GM18870 (cell line): ENCODE results near the gene CEMIP.

Experiments
- ATAC-seq: cut with Tn5 transposase; IDR thresholded peaks from one replicate; pipeline ENCODE4 v1.9.1; 2021; ENCODE audit warnings: moderate library complexity; ENCODE audit not compliant: unreplicated experiment

The CEMIP gene, protein sequence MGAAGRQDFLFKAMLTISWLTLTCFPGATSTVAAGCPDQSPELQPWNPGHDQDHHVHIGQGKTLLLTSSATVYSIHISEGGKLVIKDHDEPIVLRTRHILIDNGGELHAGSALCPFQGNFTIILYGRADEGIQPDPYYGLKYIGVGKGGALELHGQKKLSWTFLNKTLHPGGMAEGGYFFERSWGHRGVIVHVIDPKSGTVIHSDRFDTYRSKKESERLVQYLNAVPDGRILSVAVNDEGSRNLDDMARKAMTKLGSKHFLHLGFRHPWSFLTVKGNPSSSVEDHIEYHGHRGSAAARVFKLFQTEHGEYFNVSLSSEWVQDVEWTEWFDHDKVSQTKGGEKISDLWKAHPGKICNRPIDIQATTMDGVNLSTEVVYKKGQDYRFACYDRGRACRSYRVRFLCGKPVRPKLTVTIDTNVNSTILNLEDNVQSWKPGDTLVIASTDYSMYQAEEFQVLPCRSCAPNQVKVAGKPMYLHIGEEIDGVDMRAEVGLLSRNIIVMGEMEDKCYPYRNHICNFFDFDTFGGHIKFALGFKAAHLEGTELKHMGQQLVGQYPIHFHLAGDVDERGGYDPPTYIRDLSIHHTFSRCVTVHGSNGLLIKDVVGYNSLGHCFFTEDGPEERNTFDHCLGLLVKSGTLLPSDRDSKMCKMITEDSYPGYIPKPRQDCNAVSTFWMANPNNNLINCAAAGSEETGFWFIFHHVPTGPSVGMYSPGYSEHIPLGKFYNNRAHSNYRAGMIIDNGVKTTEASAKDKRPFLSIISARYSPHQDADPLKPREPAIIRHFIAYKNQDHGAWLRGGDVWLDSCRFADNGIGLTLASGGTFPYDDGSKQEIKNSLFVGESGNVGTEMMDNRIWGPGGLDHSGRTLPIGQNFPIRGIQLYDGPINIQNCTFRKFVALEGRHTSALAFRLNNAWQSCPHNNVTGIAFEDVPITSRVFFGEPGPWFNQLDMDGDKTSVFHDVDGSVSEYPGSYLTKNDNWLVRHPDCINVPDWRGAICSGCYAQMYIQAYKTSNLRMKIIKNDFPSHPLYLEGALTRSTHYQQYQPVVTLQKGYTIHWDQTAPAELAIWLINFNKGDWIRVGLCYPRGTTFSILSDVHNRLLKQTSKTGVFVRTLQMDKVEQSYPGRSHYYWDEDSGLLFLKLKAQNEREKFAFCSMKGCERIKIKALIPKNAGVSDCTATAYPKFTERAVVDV (N-terminal part only)

DNA sequence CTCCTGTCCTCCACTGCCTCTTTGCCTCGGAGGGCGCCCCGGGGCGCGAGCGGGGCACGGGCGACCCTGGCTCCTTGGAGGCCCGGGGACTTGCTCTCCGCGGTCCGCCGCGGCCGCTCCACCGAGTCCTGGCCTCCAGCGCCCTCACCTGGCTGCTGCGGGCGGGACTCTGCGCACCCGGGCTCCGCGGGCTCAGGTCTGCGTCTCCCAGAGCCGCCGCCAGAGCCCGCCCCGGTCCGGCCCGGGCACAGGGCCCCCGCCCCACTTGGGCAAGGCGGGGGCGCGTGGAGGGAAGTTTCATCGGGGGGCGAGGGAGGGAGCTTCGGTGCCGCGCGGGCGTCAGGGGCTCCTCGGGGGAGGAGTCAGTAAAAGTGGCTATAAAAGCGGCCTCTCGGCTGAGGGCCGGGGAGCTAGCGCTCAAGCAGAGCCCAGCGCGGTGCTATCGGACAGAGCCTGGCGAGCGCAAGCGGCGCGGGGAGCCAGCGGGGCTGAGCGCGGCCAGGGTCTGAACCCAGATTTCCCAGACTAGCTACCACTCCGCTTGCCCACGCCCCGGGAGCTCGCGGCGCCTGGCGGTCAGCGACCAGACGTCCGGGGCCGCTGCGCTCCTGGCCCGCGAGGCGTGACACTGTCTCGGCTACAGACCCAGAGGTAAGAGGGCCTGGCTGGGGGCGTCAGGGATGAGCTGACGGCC is at the start of gene CEMIP:
TSS of gene CEMIP (plus strand) at position 407 of the 694 bp plus-strand sequence. CDS start 94,510 bp downstream, outside the sequence.
- ATAC-seq: no peak

DNA sequence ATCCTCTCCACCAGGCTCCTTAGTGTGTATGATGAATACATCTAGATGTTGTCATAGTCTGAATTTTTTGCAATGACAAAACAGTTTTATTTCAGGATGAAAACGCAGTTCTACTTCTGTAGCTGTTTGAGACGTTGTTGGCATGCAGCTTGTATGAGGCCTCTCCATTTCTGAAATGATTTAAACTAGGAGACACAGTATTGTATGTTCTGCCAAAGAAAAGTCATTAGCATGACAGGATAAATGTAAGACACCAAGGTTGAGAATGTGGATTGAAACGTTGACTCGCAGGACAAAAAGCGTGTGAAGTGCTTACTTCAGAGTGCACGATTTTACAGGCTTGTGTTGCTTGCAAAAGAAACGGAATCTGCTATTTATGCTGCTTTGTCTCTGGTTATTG is 48.8 kb upstream of the CEMIP start:
- ATAC-seq: no peak

DNA sequence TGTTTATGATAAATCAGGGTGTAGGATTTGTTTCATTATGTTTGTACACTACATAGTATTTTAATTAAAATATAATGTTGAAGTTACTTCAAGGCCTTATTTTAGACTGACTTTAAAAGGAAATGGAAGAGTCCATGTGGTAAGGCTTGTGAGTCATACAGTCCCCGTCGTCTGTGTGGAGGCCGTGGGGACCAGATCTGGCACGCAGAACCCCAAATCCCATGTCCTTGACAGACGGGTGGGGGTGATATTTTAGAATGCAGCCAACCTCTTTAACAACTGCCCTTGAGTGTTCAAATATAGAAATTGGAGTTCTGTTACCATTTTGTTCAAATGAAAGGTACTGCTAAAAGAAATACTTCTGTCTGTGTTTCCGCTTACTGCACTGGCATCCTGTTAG is 48.2 kb upstream of the CEMIP start:
- ATAC-seq: no peak

DNA sequence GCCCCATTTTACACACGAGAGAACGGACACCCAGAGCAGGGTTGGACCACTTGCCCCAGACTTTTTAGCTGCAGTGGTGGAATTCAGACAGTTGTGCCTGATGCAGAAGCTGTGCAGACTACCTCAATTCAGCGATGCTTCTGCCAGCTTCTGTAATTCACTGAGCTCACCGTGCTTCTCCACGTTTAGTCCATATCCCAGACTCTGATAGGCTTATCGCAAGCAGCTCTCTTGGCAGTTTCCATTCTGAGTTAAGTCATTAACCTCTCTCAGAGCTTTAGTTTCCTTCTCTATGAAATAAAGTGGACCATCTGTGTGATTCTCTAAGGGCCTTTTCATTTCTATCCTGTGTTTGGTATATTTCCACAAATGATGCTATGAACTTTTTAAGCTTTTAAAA is 47.0 kb upstream of the CEMIP start:
- no peak for ATAC-seq

DNA sequence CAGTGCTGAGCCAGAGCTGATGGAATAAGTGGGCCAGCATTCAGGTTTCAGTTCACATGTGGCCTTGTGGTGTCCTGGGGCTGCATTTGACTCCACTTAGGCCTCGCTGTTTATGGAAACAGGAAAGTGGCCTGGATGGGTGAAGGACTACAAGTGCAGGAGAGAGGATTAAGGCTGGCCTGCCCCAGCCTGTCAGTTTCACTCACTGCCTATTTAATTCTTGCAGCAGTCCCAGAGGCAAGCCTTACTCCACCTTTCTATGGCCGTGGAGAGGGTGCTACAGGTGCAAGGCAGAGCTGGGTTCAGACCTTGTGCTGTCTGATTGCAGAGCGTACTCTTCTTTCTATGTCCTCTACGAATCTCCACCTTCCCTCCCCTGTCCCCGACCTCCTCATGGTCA is 46.4 kb upstream of the CEMIP start:
- no peak for ATAC-seq

DNA sequence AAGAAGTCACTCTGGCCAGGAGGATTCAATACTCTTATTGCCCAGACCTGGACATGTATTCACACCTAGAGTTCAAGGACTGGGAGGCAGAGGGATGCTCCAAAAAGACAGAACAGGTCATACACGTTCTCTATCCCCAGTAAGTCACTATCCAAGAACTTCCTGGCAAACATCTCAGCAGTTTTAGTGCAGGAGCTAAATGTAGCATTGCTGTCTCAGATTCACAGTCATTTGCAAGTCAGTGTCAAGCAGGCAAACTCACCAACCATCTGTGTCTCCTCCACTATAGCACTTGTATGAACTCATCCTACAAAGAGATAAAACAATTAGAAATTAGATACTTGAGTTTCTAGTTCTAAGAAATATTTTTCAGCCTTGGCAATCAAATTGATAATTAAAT is 45.7 kb upstream of the CEMIP start:
- no peak for ATAC-seq

DNA sequence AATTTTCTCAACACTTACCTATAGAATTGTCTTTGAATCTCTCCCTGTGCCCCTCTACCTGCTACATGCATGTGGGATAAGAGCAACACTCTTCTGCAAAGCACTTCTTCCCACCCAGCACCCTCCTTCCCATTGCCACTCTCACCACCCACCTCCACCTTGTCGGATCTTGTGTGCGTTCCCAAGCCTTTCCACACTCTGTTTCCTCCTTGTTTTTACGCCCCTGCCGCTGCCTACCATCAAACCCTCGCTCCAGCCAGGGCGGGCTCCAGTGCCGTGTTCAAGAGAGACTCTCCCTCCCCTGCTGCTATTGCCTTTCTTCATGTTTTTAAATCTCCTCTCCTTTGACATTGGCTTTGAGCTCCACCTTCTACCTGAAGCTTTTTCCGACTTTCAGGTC is 43.8 kb upstream of the CEMIP start:
- no peak for ATAC-seq

DNA sequence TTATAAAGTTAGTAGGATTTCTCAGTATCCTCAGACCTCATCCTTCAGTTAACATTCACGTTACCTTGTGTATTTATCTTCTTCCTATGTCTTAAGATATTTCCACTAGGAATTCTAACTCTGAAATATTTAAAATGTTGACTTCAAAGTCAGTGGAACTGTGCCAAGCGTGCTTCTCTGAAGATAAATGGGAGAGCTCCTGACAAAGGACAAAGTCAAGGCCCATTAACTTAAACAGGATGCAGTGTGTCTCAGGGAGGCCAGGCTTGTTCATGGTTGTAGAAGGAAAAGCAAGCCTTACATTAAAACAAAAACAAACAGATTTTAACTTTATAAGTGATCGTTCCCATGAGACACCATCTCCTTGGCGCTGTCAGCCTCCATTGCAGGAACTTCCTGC is 42.6 kb upstream of the CEMIP start:
- ATAC-seq: no peak

DNA sequence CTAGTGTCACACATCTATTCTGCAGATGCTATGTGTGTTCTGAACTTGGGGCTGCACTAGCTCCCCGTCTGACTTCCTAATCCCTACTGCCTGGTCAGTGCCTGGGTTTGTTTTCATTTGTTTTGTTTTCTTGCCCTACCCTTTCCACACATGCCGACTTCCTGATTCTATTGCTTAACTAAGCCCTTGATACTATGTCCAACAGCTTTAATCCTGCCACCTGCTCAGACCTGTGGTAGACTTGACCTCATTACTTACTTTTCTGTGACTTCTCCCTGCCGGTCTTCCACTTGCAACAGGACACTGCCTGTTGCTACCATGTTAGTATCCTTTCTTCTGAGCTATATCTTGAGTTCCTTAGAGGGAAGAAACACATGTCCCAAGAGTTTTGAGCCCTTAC is 39.3 kb upstream of the CEMIP start:
- no peak for ATAC-seq

DNA sequence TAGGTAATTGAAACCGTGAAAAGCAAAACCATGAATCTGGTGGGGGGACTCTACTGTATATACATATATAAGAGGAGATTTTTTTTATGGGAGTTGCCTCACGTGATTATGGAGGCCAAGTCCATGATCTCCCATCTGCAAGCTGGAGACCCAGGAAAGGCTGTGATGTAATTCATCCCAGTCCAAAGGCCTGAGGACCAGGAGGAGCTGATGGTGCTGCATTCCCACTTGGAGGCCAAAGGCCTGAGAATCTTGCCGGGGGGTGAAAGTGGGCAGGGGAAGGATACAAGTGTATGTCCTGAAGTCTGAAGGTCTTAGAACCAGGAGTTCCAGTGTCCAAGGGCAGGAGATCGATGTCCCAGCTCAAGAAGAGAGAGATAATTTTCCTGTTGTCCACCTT is 37.1 kb upstream of the CEMIP start:
- ATAC-seq: no peak

DNA sequence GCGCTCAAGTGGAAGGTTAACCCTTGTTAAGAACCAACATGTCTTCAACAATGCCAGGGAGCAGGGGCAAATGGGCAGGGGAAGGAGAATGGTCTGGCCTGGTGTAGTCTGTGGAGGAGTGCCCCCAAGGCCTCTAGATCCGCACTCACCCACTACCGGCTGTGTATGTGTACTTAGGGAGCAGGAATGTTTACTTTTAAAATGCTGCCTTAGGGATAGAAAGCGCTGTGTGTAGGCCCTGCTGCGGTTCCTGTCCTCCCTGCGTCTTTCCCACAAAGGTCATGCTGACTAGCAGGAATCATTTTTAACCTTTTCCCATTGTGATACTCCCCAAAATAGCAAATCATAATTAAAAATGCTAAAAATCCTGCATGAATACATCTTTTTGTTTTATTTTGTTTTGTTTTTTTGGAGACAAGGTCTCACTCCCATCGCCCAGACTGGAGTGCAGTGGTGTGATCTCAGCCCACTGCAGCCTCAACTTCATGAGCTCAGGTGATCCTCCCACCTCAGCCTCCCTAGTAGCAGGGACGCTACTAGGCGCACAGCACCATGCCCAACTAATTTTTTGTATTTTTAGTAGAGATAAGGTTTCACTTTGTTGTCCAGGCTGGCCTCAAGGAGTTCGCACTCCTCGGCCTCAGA is 35.9 kb upstream of the CEMIP start:
- ATAC-seq: no peak

DNA sequence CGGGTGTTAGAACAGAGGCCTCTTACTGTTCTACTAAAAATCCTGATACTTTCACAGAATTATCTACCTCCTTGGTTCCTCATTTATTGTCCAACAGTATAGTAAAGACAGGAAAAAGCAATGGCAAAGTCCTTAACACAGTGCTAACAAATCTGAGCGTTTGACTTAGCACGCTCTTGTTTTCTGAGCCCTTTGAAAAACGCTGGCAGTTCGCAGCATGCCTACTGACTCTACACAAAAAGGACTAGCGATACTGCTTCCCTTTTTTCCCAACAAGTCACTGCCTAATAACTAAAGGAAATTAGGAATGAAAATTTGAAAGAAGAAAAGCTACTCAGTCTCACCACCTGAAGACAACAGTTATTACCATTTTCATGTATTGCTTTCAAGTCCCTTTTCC is 34.8 kb upstream of the CEMIP start:
- ATAC-seq: no peak

DNA sequence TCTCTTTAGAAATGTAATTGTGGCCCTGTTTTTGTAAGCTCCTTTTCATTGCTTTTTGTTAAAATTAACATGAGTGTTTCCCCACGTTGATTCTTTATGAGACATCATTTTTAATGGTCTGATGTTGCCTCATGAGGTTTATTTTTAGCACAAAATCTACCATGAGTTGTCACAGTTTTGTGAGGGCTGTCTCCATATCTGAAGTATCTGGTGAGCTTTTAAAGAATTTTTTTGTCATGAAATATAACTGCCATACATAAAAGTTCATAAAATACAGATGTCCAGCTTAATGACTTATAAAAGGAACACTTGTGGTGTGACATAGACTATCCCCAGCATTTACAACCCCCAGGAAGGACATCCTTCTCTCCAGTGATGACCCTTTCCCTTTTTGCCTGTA is 34.3 kb upstream of the CEMIP start:
- ATAC-seq: no peak

DNA sequence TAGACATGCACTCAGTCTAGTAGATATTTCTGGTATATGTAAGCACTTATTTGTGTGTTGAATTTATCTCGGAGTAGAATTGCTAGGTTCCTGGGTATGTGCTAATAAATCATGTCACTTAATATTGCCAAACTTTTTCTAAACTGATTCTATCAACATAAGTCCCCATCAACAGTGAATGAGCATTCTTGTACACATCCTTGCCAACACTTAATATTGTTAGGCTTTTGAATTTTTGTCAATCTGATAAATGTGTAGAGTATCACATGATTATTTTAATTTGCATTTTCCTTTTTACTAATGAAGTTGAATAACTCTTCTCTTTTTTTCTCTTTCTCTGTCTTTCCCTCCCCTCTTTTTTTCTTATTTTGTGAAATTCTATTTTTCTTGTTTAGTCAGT is 33.3 kb upstream of the CEMIP start:
- ATAC-seq: no peak

DNA sequence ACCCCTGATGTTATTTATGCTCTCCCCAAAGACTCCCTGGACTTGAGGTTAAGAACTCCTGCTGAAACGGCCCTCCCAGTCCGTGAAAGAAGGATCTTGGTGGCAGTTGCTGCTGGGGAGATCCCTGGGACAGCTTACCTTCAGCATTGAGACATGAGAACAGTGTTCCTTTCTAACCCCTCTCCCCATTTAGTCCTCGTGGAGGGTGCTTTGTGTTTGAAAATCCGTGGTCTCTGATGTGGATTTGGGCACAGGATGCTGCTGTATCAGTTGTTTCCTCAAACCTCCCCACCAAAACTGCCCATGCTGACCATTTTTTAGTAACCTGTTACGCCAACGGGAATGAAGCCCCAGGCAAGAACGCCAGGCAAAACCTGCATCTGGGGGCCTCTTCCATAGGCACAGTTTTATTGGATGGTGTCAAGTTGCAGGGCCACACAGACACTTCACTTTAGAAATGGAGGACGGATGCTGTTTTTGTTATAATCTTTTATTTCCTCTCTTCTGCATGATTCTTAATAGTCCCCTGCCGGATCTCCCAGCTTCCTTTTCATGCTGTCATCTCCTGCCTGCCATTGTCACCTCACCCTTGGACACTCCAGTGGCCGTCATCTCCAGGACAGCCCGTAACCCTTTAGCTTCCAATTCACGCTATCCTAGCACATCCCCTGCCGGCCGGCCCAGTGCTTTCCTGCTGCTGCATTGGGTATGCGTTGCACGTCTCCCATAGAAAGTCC is 31.7 kb upstream of the CEMIP start:
- no peak for ATAC-seq

DNA sequence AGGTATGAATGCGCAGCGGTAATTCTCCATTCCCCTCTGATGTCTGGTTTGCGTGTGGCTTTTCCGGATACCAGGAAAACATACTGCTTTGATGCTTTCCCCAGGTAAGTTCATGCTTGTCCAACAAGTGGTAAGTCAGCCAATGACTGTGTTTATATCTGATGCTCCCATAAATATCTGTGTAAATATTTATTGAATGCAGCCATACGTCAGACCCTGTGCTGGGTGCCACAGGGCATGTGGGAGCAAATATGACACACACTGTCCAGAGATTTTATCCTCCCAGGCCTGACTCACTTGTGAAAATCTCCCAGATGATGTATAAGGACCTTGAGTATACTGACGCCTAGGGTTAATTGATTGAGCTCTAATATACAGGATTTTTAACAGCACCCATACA is 29.6 kb upstream of the CEMIP start:
- ATAC-seq: no peak

DNA sequence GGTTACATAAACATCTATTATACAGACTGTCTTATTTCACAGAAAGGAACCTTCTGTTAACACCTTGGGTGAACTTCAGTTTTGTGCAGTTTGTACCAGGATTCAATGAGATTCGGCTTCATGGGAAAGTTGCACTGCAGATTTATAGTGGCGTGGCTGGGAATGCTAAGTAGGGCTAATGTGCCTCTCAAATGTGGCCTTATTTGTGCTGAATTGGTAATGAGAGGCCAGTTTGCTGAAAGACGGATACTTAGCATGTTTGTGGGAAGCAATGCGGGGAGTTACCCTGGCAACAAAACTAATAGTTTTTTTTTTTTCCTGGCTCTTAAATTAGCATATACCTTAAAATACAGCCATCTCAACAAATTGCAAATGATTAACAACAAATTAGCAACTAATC is 28.6 kb upstream of the CEMIP start:
- no peak for ATAC-seq

DNA sequence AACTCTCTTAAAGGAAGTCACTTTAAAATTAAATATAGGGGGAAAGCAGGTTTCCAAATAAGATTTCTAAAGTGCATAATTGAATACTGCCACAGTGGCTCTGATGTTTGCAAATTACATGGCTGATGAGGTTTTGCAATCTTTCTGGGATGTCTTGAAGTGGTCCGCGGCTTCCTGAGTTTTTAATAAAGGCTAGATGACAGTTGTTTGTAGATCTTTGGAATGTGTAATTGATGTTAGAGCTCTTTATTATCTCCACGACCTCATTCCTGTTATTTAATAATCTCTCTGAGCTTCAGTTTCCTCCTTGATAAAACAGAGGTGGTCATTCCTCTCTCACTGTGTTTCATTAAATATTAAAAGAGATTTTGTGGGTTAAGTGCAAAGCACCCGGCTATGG is 27.0 kb upstream of the CEMIP start:
- ATAC-seq: no peak

DNA sequence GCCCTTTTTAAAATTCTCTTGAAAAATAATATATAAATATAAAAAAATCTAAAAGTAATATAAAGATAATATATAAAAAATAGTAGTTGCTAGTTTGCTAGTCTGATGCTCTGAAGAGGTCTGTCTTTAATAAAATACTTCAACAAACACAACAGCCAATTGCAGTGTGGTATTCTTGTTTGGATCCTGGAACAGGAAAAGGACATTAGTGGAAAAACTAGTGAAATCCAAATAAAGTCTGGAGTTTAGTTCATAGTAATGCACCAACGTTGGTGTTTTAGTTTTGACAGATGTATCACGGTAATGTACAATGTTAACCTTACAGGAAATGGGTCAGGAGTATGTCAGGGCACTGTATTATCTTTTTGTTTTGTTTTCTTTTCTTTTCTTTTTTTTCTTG is 26.0 kb upstream of the CEMIP start:
- no peak for ATAC-seq

DNA sequence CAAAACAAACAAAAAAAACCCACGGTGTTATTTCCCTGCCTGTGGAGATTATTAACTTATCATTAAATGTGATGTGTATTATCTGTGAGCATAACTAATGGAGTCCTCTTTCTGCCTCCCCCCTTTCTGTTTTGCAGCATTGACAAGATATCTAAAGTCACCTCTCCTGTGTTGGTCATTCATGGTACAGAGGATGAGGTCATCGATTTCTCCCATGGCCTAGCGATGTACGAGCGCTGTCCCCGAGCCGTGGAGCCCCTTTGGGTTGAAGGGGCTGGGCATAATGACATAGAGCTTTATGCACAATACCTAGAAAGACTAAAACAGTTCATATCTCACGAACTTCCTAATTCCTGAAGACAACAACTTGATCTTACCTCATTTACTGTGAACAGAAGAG is 25.2 kb upstream of the CEMIP start:
- no peak for ATAC-seq
